ENCODE measurements around the gene MYO1G. TPM values are rescaled to one million over a fixed set of nuclear protein-coding genes. Genes with fewer than 3 reads are reported as not detected.
"Not testable (repeated sequence)": the region's sequence is repeated elsewhere in the genome, so short reads cannot be mapped to it uniquely, and the experiment has no call there.

The MYO1G gene
- total RNA-seq, 1 experiment from 2014 or later, result 0.17 TPM

DNA sequence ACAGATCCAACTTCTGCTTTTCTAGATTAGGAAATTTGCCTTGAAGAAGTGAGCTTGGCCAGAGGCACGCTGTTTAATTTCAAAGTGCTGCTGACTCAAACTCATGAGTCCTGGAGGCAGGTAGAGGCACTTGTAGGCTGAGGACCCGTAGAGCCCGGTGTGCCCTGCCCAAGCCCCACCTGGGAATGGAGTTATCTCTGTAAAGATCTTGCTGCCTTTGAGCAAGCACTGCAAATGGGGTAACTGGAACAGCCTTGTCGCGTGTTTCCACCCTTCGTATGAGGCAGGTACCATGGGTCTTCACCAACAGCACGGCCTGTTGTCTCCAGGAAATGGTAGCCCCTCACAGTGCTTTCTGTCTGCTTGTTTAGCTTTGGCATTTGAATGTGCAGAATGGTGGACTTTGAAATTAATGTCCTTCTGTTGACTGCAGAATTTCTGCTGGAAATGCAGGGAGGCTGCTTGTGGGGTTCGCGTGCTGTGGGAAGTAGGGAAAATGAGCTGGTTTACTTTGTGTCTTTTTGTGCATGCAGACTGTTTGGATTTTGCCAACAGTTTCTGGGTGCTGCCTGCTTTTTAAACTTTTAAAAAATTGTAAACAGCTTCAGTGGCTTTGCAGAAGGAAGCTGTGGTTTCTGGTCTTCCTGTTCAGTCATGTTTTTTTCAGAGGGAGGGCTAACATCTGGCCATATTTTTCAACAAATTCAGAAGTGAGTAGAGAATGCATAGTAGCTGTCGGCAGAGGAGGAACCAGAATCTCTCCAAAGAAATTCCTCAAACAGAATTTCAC is 48.4 kb upstream of the MYO1G start:
- ChIA-PET POLR2A (ENCODE audit: low non-redundant PET) (no interaction called here), CTCF (no interaction called here)
- H3K4me3 ChIP-seq (ENCODE audit: low read depth, low read length, poor library complexity, severe bottlenecking), result no peak overlapping the region
- H3K36me3 ChIP-seq (ENCODE audit: insufficient read depth, low read length, poor library complexity, severe bottlenecking), result peaks cover 3% of the 10 kb centered on the region
- H3K27me3 ChIP-seq (replicated peaks; ENCODE audit: insufficient read depth, low read depth, low read length, poor library complexity), result no peaks in the 10 kb centered on the region
- BruUV-seq (replicated peaks), result no TSS peak
- H3K27ac ChIP-seq (ENCODE audit: low read depth, low read length, poor library complexity, severe bottlenecking), result no peak overlapping the region
- intact Hi-C loops (cut with micrococcal nuclease; ENCODE audit: unreplicated experiment), result no loop called here
- H3K4me1 ChIP-seq (ENCODE audit: insufficient read depth, low read length, poor library complexity, severe bottlenecking), result no peaks in the 10 kb centered on the region
- peaks cover 3% of the 10 kb centered on the region for H3K9me3 ChIP-seq (ENCODE audit: low read depth, low read length, poor library complexity, severe bottlenecking)
- no peak for TF ChIP-seq EZH2 (IDR thresholded peaks at IDR 0.05; ENCODE audit: borderline replicate concordance, low read depth, low read length, poor library complexity, severe bottlenecking)
- no peak for TF ChIP-seq CTCF (conservative IDR thresholded peaks at IDR 0.05; ENCODE audit: low read depth, low read length)
- no peak for DNase-seq (ENCODE audit: low spot score)

- Histone ChIP-seq H3K27ac (ENCODE audit: low read depth, low read length, poor library complexity, severe bottlenecking) (no peak overlapping the region), H3K9me3 (ENCODE audit: low read depth, low read length, poor library complexity, severe bottlenecking) (peaks cover 3% of the 10 kb centered on the region), H3K4me1 (ENCODE audit: insufficient read depth, low read length, poor library complexity, severe bottlenecking) (no peaks in the 10 kb centered on the region), H3K27me3 (replicated peaks; ENCODE audit: insufficient read depth, low read depth, low read length, poor library complexity) (no peaks in the 10 kb centered on the region), H3K4me3 (ENCODE audit: low read depth, low read length, poor library complexity, severe bottlenecking) (no peak overlapping the region), H3K36me3 (ENCODE audit: insufficient read depth, low read length, poor library complexity, severe bottlenecking) (peaks cover 3% of the 10 kb centered on the region)
- POLR2A ChIA-PET (ENCODE audit: low non-redundant PET), result no interaction called here
- intact Hi-C loops (cut with micrococcal nuclease; ENCODE audit: unreplicated experiment), result no loop called here
- no TSS peak for BruUV-seq (replicated peaks)
- no peak for DNase-seq (ENCODE audit: low spot score)
- TF ChIP-seq EZH2 (IDR thresholded peaks at IDR 0.05; ENCODE audit: borderline replicate concordance, low read depth, low read length, poor library complexity, severe bottlenecking) (no peak), CTCF (conservative IDR thresholded peaks at IDR 0.05; ENCODE audit: low read depth, low read length) (no peak)
- CTCF ChIA-PET, result no interaction called here
Observed at GRCh38 chr7:45026013-45026412, 47.2 kb upstream of the MYO1G start.

- H3K4me1 ChIP-seq (ENCODE audit: insufficient read depth, low read length, poor library complexity, severe bottlenecking); DNase-seq (ENCODE audit: low spot score); intact Hi-C loops (cut with micrococcal nuclease; ENCODE audit: unreplicated experiment); H3K27ac ChIP-seq (ENCODE audit: low read depth, low read length, poor library complexity, severe bottlenecking); BruUV-seq (replicated peaks); H3K4me3 ChIP-seq (ENCODE audit: low read depth, low read length, poor library complexity, severe bottlenecking); POLR2A ChIA-PET (ENCODE audit: low non-redundant PET); H3K27me3 ChIP-seq (replicated peaks; ENCODE audit: insufficient read depth, low read depth, low read length, poor library complexity); CTCF ChIA-PET; H3K9me3 ChIP-seq (ENCODE audit: low read depth, low read length, poor library complexity, severe bottlenecking); H3K36me3 ChIP-seq (ENCODE audit: insufficient read depth, low read length, poor library complexity, severe bottlenecking): not testable (repeated sequence)
Observed at GRCh38 chr7:45025473-45025872, 46.7 kb upstream of the MYO1G start.
